MG63 (cell line): Measurements from ENCODE around the gene BPI. TPM values are rescaled to one million over a fixed set of nuclear protein-coding genes. Genes with fewer than 3 reads are reported as not detected.

Experiments used
- total RNA-seq: library from RNA; depleted of rRNA; stranded (reverse); fragments of >200 nt; shearing (Covaris generic); gene quantifications from 2 replicates; pipeline ENCODE4 v1.2.3, GENCODE V29; 2014; ENCODE audit warnings: low replicate concordance; rRNA removed

The BPI gene
- total RNA-seq, 1 experiment from 2014 or later, result not detected

Other genes starting within 250 kb of the BPI start
- gene TGM2, start 138.9 kb upstream of the BPI start, total RNA-seq, result 82.5 and 111 TPM in 2 replicates
- gene KIAA1755, start 43.4 kb upstream of the BPI start, total RNA-seq, result 1.2 and 1.5 TPM in 2 replicates
- gene LBP, start 42.3 kb downstream of the BPI start, total RNA-seq, result not detected in 2 replicates
- gene SNHG17, start 131.2 kb downstream of the BPI start, total RNA-seq, result 9.5 and 38.6 TPM in 2 replicates
- gene RALGAPB, start 168.7 kb downstream of the BPI start, total RNA-seq, result 6.2 and 13.2 TPM in 2 replicates